HG02870 (cell line): Measurements from ENCODE around the gene CLDN22.
A peak's percentile ranks its signal among the peaks of the same experiment; 100 is the strongest.

Experiments
- ATAC-seq: cut with Tn5 transposase; IDR thresholded peaks from one replicate; pipeline ENCODE4 v1.9.1; 2021; ENCODE audit warnings: mild to moderate bottlenecking, moderate library complexity; ENCODE audit not compliant: unreplicated experiment

Gene CLDN22

DNA sequence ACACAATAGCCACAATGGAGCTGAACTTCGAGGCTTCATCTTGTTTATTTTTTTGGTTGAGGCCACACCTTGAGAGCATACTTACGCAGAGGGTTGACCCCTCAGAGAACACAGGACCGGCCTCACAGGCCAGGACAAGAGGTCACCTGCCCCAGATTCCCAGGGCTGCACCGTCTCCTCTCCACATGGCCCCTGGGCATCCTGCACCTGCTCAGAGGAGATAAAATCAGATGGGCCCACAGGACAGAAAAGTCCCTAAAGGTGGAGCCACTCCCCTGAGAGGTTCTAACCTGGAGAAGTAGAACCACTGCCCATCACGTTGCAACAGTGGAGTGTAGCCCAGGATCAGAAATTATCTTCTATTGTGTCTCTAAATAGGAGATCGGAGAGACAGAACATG, 3.2 kb upstream of the CLDN22 start:
- no peak for ATAC-seq

GRCh38 chr4:183322326-183322725, 2.2 kb upstream of the CLDN22 start, which contains the start of gene CLDN24:
Gene CLDN24, minus strand, starts transcription at chr4:183322426. Its CDS starts 0 bp downstream, at chr4:183322426.
- no peak for ATAC-seq

- ATAC-seq: no peak
Measured at GRCh38 chr4:183321516-183321915, 1.4 kb upstream of the CLDN22 start.

DNA sequence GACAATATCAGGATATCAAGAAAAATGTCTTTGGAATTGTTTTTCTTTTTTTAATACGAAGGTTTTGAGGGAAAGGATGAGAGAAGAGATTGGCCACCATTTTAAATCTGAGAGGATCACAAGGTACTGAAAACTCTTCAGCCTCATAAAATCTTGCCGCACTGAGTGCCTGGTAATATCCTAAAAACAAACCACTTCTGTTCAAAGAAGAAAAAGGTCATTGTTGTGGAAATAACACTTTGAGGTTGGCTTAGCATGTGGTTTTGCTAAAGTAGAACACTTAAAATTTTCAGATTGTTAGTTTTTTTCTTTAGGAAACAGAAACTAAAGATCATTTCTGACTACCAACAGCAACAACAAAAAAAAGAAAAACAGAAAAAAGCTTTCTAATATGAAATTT, 1.0 kb upstream of the CLDN22 start:
- no peak for ATAC-seq

GRCh38 chr4:183318656-183319055, 1.4 kb downstream of the CLDN22 start:
- no peak for ATAC-seq

DNA sequence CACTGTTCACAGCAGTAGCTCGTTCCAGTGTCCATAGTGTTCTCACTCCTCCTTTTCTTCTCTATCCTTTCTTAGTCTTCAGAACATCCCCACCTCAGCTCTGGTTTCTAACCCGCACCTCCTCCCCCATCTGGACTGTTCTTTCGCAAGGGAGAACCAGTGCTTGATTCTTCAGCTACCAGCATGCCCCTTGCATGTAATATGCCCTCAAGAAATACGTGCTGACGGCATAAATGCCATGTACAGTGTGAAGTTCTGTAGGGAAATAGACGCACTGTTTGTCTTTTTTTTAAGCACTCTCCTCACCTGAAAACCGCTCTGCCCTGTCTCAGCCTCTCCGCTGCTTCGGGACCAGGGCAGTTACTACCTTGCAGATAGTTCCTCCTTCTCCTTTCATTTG, 5.3 kb downstream of the CLDN22 start:
- ATAC-seq: no peak

DNA sequence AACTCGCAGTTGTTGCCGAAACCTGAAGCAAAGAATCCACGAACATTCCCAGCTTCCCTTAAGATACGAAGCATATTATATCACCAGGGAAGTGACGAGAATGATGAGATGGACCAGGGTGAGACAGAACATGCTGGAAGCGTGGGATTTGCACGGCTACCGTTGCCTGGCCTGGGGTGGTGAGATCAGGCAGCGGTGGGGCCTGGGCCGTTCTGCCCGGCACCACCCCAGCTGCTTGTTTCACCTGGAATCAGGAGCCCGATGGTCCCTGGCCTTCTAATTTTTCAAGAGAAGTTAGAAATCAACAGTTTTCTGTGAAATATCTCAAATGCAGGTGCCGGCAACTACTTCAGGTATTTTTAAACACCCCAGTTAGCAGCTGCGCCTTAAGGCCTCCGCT, 5.7 kb downstream of the CLDN22 start:
- ATAC-seq: no peak

DNA sequence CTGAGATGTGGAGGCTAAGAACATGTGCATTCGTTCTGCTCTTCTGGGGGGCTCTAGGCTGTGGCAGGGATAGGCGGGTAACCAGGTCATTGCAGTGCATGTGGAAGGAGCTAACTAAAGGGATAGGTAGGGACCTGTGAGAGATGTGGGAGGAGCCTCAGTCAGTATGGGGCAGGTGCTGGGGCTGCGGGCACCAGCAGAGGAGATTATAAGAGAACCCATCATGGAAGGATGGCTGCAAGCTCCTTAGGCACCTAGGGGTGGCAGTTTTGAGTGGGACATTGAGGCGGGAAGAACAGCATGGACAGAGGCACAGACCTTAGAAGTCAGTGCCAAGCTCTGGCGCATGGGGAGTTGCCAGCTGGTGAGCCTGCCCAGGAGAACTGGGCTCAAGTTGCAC, 7.2 kb downstream of the CLDN22 start:
- ATAC-seq: no peak

GRCh38 chr4:183306811-183307210, 13.3 kb downstream of the CLDN22 start:
- no peak for ATAC-seq

DNA sequence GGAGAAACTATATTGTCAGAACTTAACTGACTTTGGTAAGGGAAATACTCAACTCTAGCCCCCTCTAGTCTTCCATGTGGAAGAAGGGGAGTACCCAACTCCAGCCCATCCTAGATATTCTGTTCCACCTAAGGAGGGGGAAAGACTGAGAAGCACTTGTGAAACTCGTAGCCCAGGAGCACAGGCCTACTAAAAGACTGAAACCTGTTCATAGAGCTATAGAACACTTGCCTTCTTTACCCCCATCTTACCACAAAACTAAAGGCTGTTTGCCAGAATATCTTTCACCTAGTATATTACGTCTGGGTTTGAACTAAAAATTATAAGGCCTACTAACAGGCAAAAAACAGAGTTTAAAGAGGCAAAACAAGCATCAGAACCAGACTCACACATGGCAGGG, 15.5 kb downstream of the CLDN22 start:
- peak; percentile 36 for ATAC-seq

- ATAC-seq: peak; percentile 96
Measured at GRCh38 chr4:183304067-183304466, 16.0 kb downstream of the CLDN22 start.

GRCh38 chr4:183303301-183303700, 16.8 kb downstream of the CLDN22 start:
- ATAC-seq: no peak

GRCh38 chr4:183300655-183301054, 19.4 kb downstream of the CLDN22 start:
- no peak for ATAC-seq

GRCh38 chr4:183300070-183300469, 20.0 kb downstream of the CLDN22 start:
- no peak for ATAC-seq

DNA sequence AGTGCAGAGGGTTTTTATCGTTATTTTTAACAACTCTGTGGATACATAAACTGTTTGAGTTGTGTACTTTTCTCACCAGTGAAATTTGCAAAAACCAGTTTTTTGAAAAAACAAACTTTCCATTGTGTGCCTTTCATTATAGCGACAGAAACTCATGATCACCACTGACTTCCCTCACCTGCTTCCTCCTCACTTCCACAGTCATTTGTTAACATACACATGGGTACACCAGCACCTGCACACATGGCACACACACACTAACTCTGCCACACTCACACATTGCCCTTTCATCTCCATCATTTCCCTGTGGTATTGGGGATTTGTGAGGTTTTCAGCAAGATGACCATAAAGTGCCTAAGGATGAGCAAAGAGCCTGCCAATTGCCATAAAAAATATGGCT, 20.6 kb downstream of the CLDN22 start:
- no peak for ATAC-seq

GRCh38 chr4:183297675-183298074, 22.4 kb downstream of the CLDN22 start:
- ATAC-seq: peak; percentile 63

DNA sequence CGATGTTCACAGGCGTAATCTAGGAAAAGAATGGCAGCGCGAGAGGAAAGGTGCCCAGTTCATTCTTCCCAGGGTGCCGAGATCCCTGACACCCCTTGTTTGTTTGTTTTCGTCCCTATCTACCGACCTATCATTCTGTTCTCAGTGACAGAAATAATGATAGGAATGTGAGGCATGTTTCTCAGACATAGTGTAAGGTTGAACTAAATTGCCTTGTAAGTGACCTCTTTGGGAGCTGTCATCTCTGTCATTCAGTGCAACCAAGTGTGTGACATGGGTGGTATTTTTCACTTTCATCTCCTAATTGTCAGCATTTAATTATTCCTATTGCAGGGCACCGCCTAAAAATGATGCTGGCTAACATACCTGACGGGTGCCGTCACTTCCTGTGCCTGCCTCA, 24.4 kb downstream of the CLDN22 start:
- ATAC-seq: no peak

DNA sequence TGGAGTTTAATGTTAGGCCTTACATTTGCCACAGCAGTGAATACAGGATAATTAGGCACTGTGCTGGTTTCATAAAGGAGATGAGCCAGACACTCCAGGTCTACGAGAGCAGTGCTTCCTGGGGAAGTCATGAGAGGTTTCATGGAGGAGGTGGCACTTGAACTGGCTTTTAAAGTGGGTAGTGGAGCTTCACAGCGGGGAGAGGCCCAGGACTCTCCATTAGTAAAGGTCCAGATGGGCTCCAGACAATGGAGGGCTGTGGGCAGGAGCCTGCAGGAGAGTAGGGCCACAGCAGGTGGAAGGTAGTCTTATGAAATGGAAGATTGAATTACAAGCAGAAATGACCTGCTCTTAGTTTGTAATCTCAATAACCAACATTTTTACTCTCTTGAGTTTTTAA, 29.0 kb downstream of the CLDN22 start:
- ATAC-seq: no peak

DNA sequence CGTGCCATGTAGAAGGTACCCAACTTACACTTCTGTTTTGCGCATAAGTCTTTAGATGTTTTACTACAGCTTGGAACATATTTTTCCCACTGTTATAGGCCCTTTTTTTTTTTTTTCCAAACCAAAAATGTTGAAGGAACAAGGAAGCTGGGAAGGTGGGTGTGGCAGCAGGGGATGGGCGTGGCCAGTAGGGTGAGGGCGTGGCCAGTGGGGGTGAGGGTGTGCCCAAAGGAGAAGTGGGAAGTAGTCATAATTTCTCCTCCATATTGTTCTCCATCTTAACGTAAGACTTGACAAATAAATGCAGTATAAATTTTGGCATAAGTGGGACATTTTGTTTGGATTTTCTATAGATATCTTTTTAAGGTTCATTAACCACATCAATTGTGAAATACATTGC, 30.4 kb downstream of the CLDN22 start:
- no peak for ATAC-seq

- peak; percentile 58 for ATAC-seq
Measured at GRCh38 chr4:183288955-183289354, 31.1 kb downstream of the CLDN22 start.

DNA sequence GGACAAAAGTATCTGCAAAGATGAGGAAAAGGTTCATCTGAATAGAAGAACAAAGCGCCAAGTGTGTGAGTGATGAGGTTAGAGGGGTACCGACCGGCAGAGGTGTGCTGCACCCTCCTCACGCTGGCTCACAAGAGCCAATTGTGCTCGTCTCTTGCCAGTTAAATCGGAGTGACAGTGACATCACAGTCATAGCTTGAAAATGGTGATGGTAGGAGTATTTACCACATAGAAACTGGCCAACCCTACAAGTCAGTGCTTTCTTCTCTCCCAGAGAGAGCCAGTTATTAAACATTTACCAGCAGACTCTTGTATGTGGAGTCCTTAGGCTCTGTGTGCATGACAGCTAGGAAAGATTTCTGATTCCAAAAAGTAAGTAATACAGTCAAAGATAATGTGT, 32.4 kb downstream of the CLDN22 start:
- no peak for ATAC-seq

DNA sequence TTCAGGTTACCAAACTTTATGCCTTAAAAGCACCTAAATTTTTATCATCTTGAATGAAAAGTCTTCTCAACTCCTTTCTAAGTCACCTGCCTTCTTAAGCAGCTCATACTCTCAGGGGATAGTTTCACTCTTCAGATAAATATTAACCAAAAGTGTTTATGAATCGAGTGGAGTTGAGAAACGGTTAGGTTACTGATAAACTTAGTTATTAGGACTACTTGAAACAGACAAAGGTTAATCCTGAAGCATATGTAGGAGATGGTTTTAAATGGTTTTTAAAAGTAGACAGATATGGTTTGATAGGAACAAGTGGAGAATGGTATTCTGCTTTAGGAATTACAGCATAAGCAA, 32.8 kb downstream of the CLDN22 start:
- ATAC-seq: no peak

DNA sequence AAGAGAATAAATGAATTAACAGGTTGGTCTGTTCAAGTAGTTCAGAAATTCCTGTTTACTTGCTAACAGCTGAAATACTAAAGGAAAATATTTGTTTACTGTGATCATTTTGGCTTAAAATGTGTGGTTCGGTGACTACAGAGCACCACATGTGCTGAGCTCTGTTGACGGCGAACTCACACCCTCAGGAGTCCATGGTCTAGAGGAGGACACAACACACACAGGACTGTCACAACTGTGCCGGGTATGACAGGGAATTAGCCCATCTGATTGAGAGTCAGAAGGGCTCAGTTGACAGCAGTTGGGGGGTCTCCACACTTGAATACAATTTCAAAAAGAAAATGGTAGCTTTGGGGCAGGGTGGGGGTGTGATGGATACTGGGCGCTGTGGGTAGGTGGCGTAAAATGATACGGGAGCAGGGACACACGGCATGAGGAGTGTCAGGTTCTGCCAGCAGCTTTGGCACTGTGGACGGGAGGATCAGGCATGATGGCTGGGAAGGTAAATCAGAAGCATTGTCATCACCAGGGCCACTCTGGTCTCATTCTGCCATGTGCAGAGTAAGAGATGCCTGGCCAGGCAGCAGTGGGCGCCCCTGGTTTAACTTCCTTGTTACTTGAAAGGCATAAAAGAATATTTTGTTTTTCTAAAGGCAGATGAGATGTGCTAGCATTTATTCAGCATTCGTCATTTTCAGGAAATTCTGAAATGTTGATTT, 33.3 kb downstream of the CLDN22 start:
- ATAC-seq: no peak
